Astrocyte (in vitro differentiated cells and primary cell): Measurements from ENCODE around the gene ROPN1B. TPM values are rescaled to one million over a fixed set of nuclear protein-coding genes. Genes with fewer than 3 reads are reported as not detected.

Experiments used
- DNase-seq: peaks from one replicate; pipeline ENCODE4 v3.0.0-alpha.2; 2010; ENCODE audit warnings: low read depth
- FAIRE-seq: peaks from 2 replicates; lab custom pipeline; 2011; peaks lifted over from hg19 to GRCh38; lab: Jason Lieb, UNC
- H2AFZ ChIP-seq: 2 replicates; pipeline ENCODE4 v1.6.0; 2012; ENCODE audit warnings: low read depth, low read length, inconsistent platforms
- H3K27ac ChIP-seq: 2 replicates; pipeline ENCODE4 v1.5.1; 2011; ENCODE audit warnings: low read depth, low read length, inconsistent platforms
- H3K27me3 ChIP-seq: 2 replicates; pipeline ENCODE4 v1.6.0; 2011; ENCODE audit warnings: low read length, inconsistent platforms; ENCODE audit not compliant: insufficient read depth
- H3K36me3 ChIP-seq: 2 replicates; pipeline ENCODE4 v1.5.1; 2011; ENCODE audit warnings: low read length, inconsistent platforms; ENCODE audit not compliant: insufficient read depth
- H3K4me1 ChIP-seq: 2 replicates; pipeline ENCODE4 v1.5.1; 2011; ENCODE audit warnings: low read length, inconsistent platforms; ENCODE audit not compliant: insufficient read depth
- H3K4me2 ChIP-seq: 2 replicates; pipeline ENCODE4 v1.6.0; 2012; ENCODE audit warnings: low read length, inconsistent platforms
- H3K4me3 ChIP-seq: 2 replicates; pipeline ENCODE4 v1.5.1; 2011; ENCODE audit warnings: low read depth, mild to moderate bottlenecking, low read length, inconsistent platforms; ENCODE audit not compliant: insufficient read depth
- H3K79me2 ChIP-seq: 2 replicates; pipeline ENCODE4 v1.6.0; 2012; ENCODE audit warnings: mild to moderate bottlenecking, low read length, inconsistent platforms; ENCODE audit not compliant: insufficient read depth
- H3K9ac ChIP-seq: 2 replicates; pipeline ENCODE4 v1.6.0; 2012; ENCODE audit warnings: mild to moderate bottlenecking, low read length, inconsistent platforms
- H3K9me3 ChIP-seq: 2 replicates; pipeline ENCODE4 v1.5.1; 2012; ENCODE audit warnings: low read depth, mild to moderate bottlenecking, low read length, inconsistent platforms; ENCODE audit not compliant: insufficient read depth
- H4K20me1 ChIP-seq: 2 replicates; pipeline ENCODE4 v1.6.0; 2012; ENCODE audit warnings: low read length, inconsistent platforms; ENCODE audit not compliant: insufficient read depth
- H3K27ac Mint-ChIP-seq: one replicate; pipeline ENCODE4 v1.8.0; 2021; ENCODE audit warnings: mild to moderate bottlenecking, mixed read lengths; ENCODE audit not compliant: unreplicated experiment
- H3K27me3 Mint-ChIP-seq: one replicate; pipeline ENCODE4 v1.8.0; 2021; ENCODE audit warnings: low read depth, mixed read lengths; ENCODE audit not compliant: unreplicated experiment
- H3K36me3 Mint-ChIP-seq: one replicate; pipeline ENCODE4 v1.8.0; 2021; ENCODE audit warnings: low read depth, mixed read lengths; ENCODE audit not compliant: unreplicated experiment
- H3K4me1 Mint-ChIP-seq: one replicate; pipeline ENCODE4 v1.8.0; 2021; ENCODE audit warnings: low read depth, mixed read lengths; ENCODE audit not compliant: unreplicated experiment
- H3K4me3 Mint-ChIP-seq: one replicate; pipeline ENCODE4 v1.8.0; 2021; ENCODE audit warnings: mild to moderate bottlenecking, moderate library complexity, mixed read lengths; ENCODE audit not compliant: unreplicated experiment
- H3K9me3 Mint-ChIP-seq: one replicate; pipeline ENCODE4 v1.8.0; 2021; ENCODE audit warnings: mild to moderate bottlenecking, mixed read lengths; ENCODE audit not compliant: unreplicated experiment
- EZH2 ChIP-seq: IDR thresholded peaks from 2 replicates; pipeline ENCODE4 v1.6.1; 2012; ENCODE audit warnings: mild to moderate bottlenecking, low read length, inconsistent platforms; ENCODE audit not compliant: insufficient read depth
- total RNA-seq: library from RNA; stranded (reverse); gene quantifications from 2 replicates; pipeline ENCODE4 v1.2.1, GENCODE V29; 2021
- TF ChIP-seq, protein P1 (sequence below): IDR thresholded peaks from 2 replicates; pipeline ENCODE4 v1.5.1; 2011; ENCODE audit warnings: low read depth, mild to moderate bottlenecking, inconsistent platforms, low read length, moderate library complexity; ENCODE audit not compliant: insufficient read depth

The ROPN1B gene
- total RNA-seq, 1 donor from 2014 or later = not detected

DNA sequence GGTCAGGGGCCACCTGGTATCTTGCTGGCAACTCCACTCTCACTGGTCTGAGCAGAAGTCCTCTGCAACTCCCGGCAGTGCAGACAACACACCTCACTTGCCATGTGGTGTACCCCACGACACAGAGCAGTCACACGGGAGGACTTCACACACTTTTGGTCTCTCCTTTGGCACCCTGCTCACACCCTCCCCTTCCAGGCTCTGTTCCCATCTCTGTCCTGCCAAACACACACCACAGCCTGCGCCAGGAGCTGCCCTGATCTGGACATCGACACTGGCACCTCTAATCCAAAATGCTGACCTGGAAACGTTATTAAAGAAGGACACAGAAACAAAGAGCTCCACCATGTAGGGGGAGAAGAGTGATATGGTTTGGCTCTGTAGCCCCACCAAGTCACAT lies 57.8 kb downstream of the ROPN1B start:
- Mint-ChIP-seq H3K4me3 (no peak overlapping the region), H3K4me1 (no peaks in the 10 kb centered on the region), H3K9me3 (peaks cover 14% of the 10 kb centered on the region), H3K27me3 (no peaks in the 10 kb centered on the region), H3K36me3 (peaks cover 49% of the 10 kb centered on the region), H3K27ac (no peak overlapping the region)
- Histone ChIP-seq H3K27ac (no peak overlapping the region), H2AFZ (no peak overlapping the region), H3K4me3 (no peak overlapping the region), H4K20me1 (no peaks in the 10 kb centered on the region), H3K9me3 (peaks cover 9% of the 10 kb centered on the region), H3K4me2 (no peak overlapping the region), H3K36me3 (no peaks in the 10 kb centered on the region), H3K79me2 (no peaks in the 10 kb centered on the region), H3K9ac (no peak overlapping the region), H3K27me3 (no peaks in the 10 kb centered on the region), H3K4me1 (no peaks in the 10 kb centered on the region)
- no peak for TF ChIP-seq EZH2
- TF ChIP-seq, protein P1, sequence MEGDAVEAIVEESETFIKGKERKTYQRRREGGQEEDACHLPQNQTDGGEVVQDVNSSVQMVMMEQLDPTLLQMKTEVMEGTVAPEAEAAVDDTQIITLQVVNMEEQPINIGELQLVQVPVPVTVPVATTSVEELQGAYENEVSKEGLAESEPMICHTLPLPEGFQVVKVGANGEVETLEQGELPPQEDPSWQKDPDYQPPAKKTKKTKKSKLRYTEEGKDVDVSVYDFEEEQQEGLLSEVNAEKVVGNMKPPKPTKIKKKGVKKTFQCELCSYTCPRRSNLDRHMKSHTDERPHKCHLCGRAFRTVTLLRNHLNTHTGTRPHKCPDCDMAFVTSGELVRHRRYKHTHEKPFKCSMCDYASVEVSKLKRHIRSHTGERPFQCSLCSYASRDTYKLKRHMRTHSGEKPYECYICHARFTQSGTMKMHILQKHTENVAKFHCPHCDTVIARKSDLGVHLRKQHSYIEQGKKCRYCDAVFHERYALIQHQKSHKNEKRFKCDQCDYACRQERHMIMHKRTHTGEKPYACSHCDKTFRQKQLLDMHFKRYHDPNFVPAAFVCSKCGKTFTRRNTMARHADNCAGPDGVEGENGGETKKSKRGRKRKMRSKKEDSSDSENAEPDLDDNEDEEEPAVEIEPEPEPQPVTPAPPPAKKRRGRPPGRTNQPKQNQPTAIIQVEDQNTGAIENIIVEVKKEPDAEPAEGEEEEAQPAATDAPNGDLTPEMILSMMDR = no peak
- DNase-seq (no peak), FAIRE-seq (no peak)

DNA sequence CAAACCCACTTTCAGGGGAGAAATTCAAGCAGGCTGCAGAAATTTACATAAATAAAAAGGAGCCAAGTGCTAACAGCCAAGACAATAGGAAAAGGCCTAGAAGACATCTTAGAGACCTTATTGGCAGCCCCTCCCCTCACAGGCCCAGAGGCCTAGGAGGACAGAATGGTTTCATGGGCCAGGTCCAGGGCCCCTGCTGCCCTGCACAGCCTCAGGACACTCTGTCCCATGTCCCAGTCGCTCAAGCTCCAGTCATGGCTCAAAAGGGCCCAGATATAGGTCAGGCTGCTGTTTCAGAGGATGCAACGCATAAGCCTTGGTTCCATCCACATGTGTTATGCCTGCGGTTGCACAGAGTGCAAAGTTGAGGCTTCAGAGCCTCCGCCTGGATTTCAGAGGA lies 59.1 kb downstream of the ROPN1B start:
- Histone ChIP-seq H3K27me3 (no peaks in the 10 kb centered on the region), H3K79me2 (no peaks in the 10 kb centered on the region), H3K9ac (no peak overlapping the region), H3K27ac (no peak overlapping the region), H3K9me3 (peaks cover 9% of the 10 kb centered on the region), H2AFZ (no peak overlapping the region), H3K4me3 (no peak overlapping the region), H3K36me3 (no peaks in the 10 kb centered on the region), H3K4me1 (no peaks in the 10 kb centered on the region), H3K4me2 (no peak overlapping the region), H4K20me1 (no peaks in the 10 kb centered on the region)
- no peak for FAIRE-seq
- Mint-ChIP-seq H3K27me3 (no peaks in the 10 kb centered on the region), H3K27ac (no peak overlapping the region), H3K4me1 (no peaks in the 10 kb centered on the region), H3K36me3 (peaks cover 55% of the 10 kb centered on the region), H3K4me3 (no peak overlapping the region), H3K9me3 (peaks cover 14% of the 10 kb centered on the region)
- no peak for TF ChIP-seq EZH2
- TF ChIP-seq, protein P1 = no peak
- DNase-seq = no peak

DNA sequence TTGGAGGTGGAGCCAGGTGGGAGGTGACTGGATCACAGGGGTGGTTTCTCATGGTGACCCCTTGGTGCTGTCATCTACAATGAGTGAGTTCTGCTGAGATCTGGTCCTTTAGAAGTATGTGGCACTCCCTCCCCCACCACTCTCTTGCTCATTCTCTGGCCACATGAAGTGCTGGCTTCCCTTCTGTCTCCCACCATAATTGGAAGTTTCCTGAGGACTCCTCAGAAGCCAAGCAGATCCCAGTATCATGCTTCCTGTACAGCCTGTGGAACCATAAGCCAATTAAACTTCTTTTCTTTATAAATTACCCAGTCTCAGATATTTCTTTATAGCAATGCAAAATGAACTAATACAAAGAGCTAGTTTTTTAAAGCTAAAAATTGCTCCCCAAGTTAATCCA lies 60.3 kb downstream of the ROPN1B start:
- peaks cover 55% of the 10 kb centered on the region for H3K36me3 Mint-ChIP-seq
- no peak overlapping the region for H3K27ac ChIP-seq
- no peak overlapping the region for H2AFZ ChIP-seq
- no peak overlapping the region for H3K4me3 Mint-ChIP-seq
- H3K9ac ChIP-seq = no peak overlapping the region
- no peak overlapping the region for H3K27ac Mint-ChIP-seq
- no peaks in the 10 kb centered on the region for H3K79me2 ChIP-seq
- TF ChIP-seq EZH2 = no peak
- TF ChIP-seq, protein P1 = no peak
- H3K4me2 ChIP-seq = no peak overlapping the region
- H3K4me1 ChIP-seq = no peaks in the 10 kb centered on the region
- DNase-seq (no peak), FAIRE-seq (no peak)
- peaks cover 9% of the 10 kb centered on the region for H3K9me3 ChIP-seq
- no peaks in the 10 kb centered on the region for H3K27me3 ChIP-seq
- H3K4me3 ChIP-seq = no peak overlapping the region
- peaks cover 3% of the 10 kb centered on the region for H3K4me1 Mint-ChIP-seq
- no peaks in the 10 kb centered on the region for H4K20me1 ChIP-seq
- H3K9me3 Mint-ChIP-seq = peaks cover 14% of the 10 kb centered on the region
- H3K27me3 Mint-ChIP-seq = no peaks in the 10 kb centered on the region
- no peaks in the 10 kb centered on the region for H3K36me3 ChIP-seq
